GM12874 (cell line): ENCODE measurements around the gene DNAJA3.

Experiments used
- CTCF ChIP-seq: IDR thresholded peaks from 2 replicates; pipeline ENCODE4 v1.5.1; 2011; ENCODE audit warnings: low read depth, mild to moderate bottlenecking, control low read depth, low read length, moderate library complexity; ENCODE audit not compliant: insufficient read depth

The DNAJA3 gene

GRCh38 chr16:4401094-4401501, 24.6 kb upstream of the DNAJA3 start:
- TF ChIP-seq CTCF: no peak

GRCh38 chr16:4401510-4401909, 24.2 kb upstream of the DNAJA3 start:
- no peak for TF ChIP-seq CTCF

GRCh38 chr16:4402439-4403132, 23.1 kb upstream of the DNAJA3 start:
- TF ChIP-seq CTCF: peak; percentile 95

GRCh38 chr16:4403133-4403949, 22.3 kb upstream of the DNAJA3 start:
- TF ChIP-seq CTCF: no peak

- TF ChIP-seq CTCF: peak; percentile 73
Observed at GRCh38 chr16:4404247-4404966, 21.3 kb upstream of the DNAJA3 start.

GRCh38 chr16:4404967-4405696, 20.5 kb upstream of the DNAJA3 start:
- no peak for TF ChIP-seq CTCF
